Measurements from ENCODE around the gene ATP11A.

The ATP11A gene

DNA sequence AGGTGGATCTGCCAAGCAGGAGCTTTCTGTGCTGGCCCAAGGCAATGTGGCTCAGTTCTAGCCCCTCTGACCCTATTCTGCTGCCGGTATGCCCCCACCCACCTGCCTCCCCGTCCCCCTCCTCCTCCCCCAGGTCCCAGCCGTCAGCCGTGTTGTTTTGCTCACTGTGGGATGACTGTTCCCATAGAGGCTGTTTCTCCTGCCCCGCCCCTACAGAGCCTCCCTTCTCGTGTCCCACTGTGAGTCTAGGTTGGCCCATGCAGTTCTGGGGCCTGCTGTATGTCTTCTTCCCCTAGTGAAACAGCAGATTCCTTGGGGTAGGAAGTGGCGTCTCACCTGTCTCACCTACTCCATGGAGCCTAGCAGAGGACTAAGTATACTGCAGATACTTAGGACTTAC lies 48.8 kb downstream of the ATP11A start:
- in situ Hi-C loops (cut with MboI; ENCODE audit: low sequenced_read_pairs), result no loop called here

GRCh38 chr13:112740502-112741131 lies 50.8 kb downstream of the ATP11A start:
- in situ Hi-C loops (cut with MboI; ENCODE audit: low sequenced_read_pairs), result no loop called here

GRCh38 chr13:112741185-112741755 lies 51.4 kb downstream of the ATP11A start:
- in situ Hi-C loops (cut with MboI; ENCODE audit: low sequenced_read_pairs), result no loop called here

GRCh38 chr13:112741835-112742570 lies 52.2 kb downstream of the ATP11A start:
- in situ Hi-C loops (cut with MboI; ENCODE audit: low sequenced_read_pairs), result no loop called here

- in situ Hi-C loops (cut with MboI; ENCODE audit: low sequenced_read_pairs), result no loop called here
These were observed 52.7 kb downstream of the ATP11A start for GRCh38 chr13:112742583-112742982.

GRCh38 chr13:112743451-112744167 lies 53.8 kb downstream of the ATP11A start:
- in situ Hi-C loops (cut with MboI; ENCODE audit: low sequenced_read_pairs), result no loop called here

DNA sequence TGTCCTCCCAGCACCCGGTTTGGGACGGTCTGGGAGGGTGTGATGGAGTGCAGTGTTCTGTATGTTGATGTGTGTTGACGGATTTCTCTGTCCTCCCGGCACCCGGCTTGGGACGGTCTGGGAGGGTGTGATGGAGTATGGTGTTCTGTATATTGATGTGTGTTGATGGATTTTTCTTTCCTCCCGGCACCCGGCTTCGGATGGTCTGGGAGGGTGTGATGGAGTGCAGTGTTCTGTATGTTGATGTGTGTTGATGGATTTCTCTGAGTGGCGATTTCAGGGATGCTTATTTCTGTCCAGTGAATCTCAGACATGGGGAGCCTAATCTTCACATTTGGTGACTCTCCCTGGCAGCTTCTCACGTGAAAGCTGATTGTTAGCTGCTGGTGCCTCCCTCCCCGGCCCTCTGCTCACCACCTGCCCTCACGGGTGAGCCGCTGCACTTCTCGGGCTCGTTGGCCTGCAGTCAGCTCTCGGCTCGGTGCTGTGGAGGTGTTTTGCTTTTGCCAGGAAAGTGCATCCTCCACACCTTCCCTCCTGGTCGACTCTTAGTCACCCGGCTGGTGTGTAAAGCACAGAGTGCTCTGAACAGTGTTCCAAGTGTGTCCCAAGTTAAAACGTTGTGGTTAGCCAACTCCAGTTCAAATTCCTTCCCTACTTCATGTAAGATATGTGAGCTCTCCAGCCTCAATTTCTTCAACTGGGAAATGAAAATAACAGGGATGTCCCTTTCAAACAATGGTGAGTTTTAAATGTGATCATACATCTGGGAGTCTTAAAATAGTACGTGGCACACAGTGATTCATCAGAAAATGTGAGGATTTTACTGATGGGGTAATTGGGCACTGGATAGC lies 54.6 kb downstream of the ATP11A start:
- in situ Hi-C loops (cut with MboI; ENCODE audit: low sequenced_read_pairs), result no loop called here

GRCh38 chr13:112746044-112746443 lies 56.2 kb downstream of the ATP11A start:
- in situ Hi-C loops (cut with MboI; ENCODE audit: low sequenced_read_pairs), result no loop called here

DNA sequence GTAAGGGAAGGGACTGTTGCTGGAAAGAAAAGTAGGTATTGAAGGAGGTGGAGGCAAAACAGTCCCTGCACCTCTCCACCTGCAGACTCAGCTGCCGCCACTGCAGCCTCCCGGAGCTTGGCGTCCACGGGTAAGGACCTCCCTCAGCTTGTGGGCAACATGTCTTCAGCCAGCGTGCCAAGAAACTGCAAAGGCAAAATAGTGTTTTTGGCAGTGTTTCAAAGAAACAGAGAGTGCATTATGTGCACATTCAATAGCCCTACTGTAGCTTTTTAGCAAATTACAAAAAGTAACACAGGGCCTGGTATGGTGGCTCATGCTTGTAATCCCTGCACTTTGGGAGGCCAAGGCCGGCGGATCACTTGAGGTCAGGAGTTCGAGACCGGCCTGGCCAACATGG lies 57.4 kb downstream of the ATP11A start:
- in situ Hi-C loops (cut with MboI; ENCODE audit: low sequenced_read_pairs), result no loop called here

DNA sequence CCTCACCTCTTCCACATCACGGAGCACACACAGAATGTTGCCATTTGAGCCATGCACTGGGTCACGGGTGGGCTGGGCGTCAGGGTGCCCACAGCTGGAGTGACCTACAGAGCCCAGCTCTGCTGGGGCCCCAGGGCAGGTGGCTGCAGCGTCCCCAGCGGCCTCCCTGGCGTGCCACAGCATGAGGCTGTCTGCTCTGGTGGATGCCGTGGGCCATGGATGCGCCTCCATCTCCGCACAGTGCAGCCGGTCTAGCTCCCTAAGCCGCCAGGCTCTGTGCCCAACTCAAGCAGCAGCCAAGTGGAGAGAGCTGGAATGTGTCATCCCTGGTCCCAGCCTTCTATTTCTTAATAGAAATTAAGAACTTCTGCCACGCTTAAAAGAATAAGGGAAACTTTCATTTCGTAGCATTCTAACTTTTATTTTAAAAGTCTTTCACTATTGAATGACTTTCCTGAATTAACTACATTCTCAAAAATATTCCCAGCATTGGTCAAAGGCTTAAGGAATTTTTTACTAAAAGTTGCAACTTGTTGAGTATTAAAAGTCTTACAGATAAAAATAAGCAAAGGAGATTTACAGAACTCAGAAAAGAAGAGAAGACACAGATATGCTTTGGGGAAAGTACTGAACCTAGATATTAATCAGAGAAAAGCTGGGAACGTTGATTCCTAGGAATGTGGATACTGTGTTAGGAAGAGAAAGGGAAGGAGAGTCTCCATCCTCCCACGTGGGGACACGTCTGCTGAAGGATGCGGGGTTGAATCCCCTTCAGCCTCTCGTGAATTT lies 59.3 kb downstream of the ATP11A start:
- in situ Hi-C loops (cut with MboI; ENCODE audit: low sequenced_read_pairs), result no loop called here

DNA sequence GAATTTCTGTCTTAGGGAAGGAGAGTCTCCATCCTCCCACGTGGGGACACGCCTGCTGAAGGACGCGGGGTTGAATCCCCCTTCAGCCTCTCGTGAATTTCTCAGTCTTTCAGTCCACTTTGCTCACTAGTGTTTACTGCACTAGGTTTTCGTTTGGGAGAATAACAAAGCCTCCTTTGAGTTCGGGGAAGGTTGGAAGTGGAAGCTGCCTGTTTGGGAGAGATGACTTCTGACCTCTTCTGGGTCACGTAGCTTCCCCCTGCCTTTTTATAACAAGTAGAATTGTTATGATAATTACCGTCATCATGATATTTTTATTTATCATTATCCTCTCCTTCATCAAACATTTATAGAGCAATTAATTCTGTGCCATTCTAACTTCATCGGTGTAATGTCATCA lies 60.7 kb downstream of the ATP11A start:
- in situ Hi-C loops (cut with MboI; ENCODE audit: low sequenced_read_pairs), result no loop called here

- in situ Hi-C loops (cut with MboI; ENCODE audit: low sequenced_read_pairs), result no loop called here
These were observed 61.8 kb downstream of the ATP11A start for GRCh38 chr13:112751617-112752016.

- in situ Hi-C loops (cut with MboI; ENCODE audit: low sequenced_read_pairs), result no loop called here
These were observed 62.4 kb downstream of the ATP11A start for GRCh38 chr13:112752211-112752610.

DNA sequence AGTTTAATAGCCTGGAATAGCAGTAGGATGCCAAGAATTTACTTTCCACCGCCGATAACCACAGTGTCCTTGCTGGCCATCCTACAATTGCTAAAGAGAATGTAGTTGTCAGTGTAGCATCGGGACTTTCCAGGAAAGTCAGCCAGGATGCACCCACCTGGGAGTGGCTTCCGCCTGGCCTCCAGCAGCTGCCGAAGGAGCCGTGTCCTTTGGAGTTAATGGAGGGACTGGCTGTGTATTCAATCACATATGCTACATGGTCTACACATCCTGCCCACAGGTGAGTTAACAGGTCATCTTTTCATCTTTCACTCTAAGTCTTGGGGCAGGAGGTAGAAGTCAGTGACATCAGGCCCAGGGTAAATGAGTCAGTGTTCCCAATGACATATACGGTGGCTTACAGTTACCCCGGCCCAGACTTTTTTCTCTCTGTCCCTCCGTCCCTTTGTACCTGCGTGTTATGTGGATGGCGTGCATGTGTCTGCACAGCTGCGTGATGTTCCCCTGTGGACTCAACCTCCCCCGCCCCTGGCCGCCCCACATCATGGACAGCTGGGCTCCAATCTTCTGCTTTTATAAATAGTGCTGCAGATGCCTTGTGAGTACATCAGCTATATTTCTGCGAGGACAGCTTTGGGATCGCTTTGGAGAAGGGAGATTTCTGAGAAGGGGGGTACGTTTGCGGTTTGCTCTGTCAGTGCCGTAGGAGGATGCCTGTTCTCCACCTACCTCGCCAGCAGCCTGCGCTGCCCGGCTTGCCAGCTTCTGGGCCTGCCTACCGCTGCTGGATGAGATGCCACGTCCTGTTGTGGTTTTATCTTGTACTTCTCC lies 63.1 kb downstream of the ATP11A start:
- in situ Hi-C loops (cut with MboI; ENCODE audit: low sequenced_read_pairs), result no loop called here

- in situ Hi-C loops (cut with MboI; ENCODE audit: low sequenced_read_pairs), result no loop called here
These were observed 64.0 kb downstream of the ATP11A start for GRCh38 chr13:112753833-112754232.

DNA sequence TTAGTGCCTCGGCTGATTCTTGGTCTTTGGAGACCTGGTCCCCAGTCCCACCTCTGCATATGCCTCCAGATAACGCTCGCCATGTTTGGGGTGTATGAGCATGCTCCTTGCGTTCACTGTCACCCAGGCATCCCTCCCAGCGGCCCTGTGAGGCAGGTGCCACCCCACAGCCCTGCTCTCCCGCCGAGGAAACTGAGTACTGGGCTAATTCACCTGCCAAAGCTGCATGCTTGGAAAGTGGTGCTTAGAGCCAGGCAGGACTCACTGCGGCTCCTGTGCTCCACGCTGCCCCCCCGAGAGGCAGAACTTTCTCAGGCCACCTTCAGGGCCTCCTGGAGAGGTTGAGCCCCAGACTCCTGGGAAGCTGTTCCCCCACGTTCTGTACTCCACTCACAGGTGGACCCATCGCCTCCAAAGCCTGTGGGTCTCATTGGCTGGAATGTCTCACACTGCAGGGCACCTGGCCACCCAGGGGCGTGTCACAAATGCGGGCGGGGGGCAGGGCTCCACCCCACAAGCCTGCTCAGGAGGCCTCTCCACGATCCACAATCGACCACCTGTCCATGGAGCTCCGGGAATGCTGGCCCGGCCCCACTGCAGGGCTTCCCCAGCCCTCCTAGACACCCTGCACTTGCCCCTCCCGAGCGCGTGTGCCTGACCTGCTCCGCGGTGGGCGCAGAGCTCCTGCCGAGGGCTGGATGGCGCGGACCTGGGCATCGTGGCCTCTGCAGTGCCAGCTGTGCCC lies 64.6 kb downstream of the ATP11A start:
- in situ Hi-C loops (cut with MboI; ENCODE audit: low sequenced_read_pairs), result no loop called here

- in situ Hi-C loops (cut with MboI; ENCODE audit: low sequenced_read_pairs), result no loop called here
These were observed 65.5 kb downstream of the ATP11A start for GRCh38 chr13:112755331-112755730.

GRCh38 chr13:112756081-112756480 lies 66.2 kb downstream of the ATP11A start:
- in situ Hi-C loops (cut with MboI; ENCODE audit: low sequenced_read_pairs), result no loop called here
